ENCODE measurements around the gene KANTR.
"Not testable (repeated sequence)": the region's sequence is repeated elsewhere in the genome, so short reads cannot be mapped to it uniquely, and the experiment has no call there.

The KANTR gene

GRCh38 chrX:53159184-53159583, 65.2 kb downstream of the KANTR start:
- no peaks in the 10 kb centered on the region for H3K4me1 ChIP-seq
- no peak for TF ChIP-seq CTCF (IDR thresholded peaks at IDR 0.05)
- intact Hi-C loops (cut with DNase I; ENCODE audit: low total_unique reads): no loop called here
- no peak for DNase-seq
- peaks cover 0 to 3% (median 0%) of the 10 kb centered on the region in 3 donors for H3K9me3 ChIP-seq
- no peaks in the 10 kb centered on the region for H3K27me3 ChIP-seq
- no peak overlapping the region for H3K4me3 ChIP-seq
- H3K36me3 ChIP-seq: peaks cover 0 to 6% (median 0%) of the 10 kb centered on the region in 3 donors
- no peak overlapping the region for H3K27ac ChIP-seq

GRCh38 chrX:53160297-53160983, 66.5 kb downstream of the KANTR start:
- no peak for DNase-seq
- intact Hi-C loops (cut with DNase I; ENCODE audit: low total_unique reads): no loop called here
- Histone ChIP-seq H3K9me3 (no peaks in the 10 kb centered on the region), H3K27ac (no peak overlapping the region), H3K4me1 (no peaks in the 10 kb centered on the region), H3K27me3 (no peaks in the 10 kb centered on the region), H3K36me3 (peaks cover 0 to 5% (median 0%) of the 10 kb centered on the region in 3 donors), H3K4me3 (no peak overlapping the region)
- no peak for TF ChIP-seq CTCF (IDR thresholded peaks at IDR 0.05)

DNA sequence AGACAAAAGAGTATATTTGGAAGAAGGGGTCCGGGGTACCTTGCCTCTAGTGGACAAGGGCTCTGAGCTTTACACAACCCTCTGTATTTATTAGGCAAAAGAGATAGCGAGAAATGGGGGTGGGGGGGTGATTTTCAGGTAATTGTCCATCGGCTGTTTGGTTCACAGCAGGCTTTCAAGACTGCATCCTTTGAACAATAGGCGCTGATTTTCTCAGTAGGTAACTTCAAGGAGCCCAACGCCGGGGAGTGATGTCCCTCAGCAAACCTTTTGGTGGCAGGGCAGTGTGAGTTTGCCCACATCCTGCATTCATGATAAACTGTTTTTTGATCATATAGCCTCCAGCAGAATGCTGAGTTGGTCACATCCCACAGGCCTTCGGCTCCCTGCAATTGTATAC, 69.5 kb downstream of the KANTR start:
- no peaks in the 10 kb centered on the region for H3K36me3 ChIP-seq
- no peaks in the 10 kb centered on the region for H3K9me3 ChIP-seq
- no peaks in the 10 kb centered on the region for H3K27me3 ChIP-seq
- intact Hi-C loops (cut with DNase I; ENCODE audit: low total_unique reads): no loop called here
- H3K4me1 ChIP-seq: no peaks in the 10 kb centered on the region
- no peak overlapping the region for H3K4me3 ChIP-seq
- TF ChIP-seq CTCF (IDR thresholded peaks at IDR 0.05): no peak
- H3K27ac ChIP-seq: no peak overlapping the region
- DNase-seq: no peak

DNA sequence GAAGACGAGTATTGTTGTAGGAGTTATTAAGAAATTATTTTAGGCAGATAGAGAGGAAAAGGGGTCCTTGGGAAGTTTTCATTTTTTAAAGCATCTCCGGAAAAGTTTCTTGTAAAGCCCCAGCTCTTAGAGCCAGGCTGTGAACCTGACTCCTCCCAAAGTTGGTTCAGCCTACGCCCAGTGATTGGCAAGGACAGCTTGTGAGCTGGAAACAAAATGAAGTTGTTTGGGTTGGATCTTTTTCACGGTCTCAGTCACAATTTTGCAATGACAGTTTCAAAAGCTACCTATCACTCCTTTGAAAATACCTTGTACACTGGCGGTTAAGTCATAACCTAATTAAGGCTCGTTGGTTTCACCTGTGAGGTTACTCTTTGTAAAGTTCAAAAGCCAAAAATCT, 70.6 kb downstream of the KANTR start:
- intact Hi-C loops (cut with DNase I; ENCODE audit: low total_unique reads): not testable (repeated sequence)

GRCh38 chrX:53166103-53166502, 72.2 kb downstream of the KANTR start:
- no peak for DNase-seq
- no peak overlapping the region for H3K27ac ChIP-seq
- no peak for TF ChIP-seq CTCF (IDR thresholded peaks at IDR 0.05)
- no peaks in the 10 kb centered on the region for H3K27me3 ChIP-seq
- no peaks in the 10 kb centered on the region for H3K9me3 ChIP-seq
- no peaks in the 10 kb centered on the region for H3K4me1 ChIP-seq
- no peak overlapping the region for H3K4me3 ChIP-seq
- intact Hi-C loops (cut with DNase I; ENCODE audit: low total_unique reads): no loop called here
- peaks cover 0 to 6% (median 0%) of the 10 kb centered on the region in 3 donors for H3K36me3 ChIP-seq

More for the DNA sequence above, 70.6 kb downstream of the KANTR start:
- DNase-seq, H3K36me3 ChIP-seq, H3K27ac ChIP-seq, H3K4me1 ChIP-seq, H3K4me3 ChIP-seq, H3K27me3 ChIP-seq, H3K9me3 ChIP-seq: not testable (repeated sequence)

DNA sequence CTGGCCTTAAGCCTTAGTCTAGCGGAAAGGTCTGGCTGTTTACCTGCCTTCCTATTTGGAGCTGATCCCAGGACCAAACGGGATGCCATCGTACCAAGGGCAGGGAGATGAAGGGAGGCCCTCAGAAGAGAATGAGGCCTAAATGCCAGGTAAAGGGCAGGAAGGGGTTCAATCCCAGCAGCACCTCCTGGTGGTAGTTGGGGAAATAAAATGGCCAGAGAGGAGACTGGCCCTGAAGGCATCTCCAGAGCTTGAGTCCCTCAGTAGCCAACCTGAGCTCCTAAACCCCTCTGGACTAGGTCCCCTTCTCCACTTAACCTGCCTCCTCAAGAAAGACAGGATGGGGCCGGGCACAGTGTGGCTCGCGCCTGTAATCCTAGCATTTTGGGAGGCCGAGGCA, 77.4 kb downstream of the KANTR start:
- no peaks in the 10 kb centered on the region for H3K4me1 ChIP-seq
- DNase-seq: no peak
- no peak overlapping the region for H3K27ac ChIP-seq
- H3K27me3 ChIP-seq: no peaks in the 10 kb centered on the region
- no peaks in the 10 kb centered on the region for H3K9me3 ChIP-seq
- intact Hi-C loops (cut with DNase I; ENCODE audit: low total_unique reads): no loop called here
- H3K36me3 ChIP-seq: peaks cover 0 to 27% (median 26%) of the 10 kb centered on the region in 3 donors
- TF ChIP-seq CTCF (IDR thresholded peaks at IDR 0.05): no peak
- no peak overlapping the region for H3K4me3 ChIP-seq
